ENCODE results near the gene LILRA5. TPM values are rescaled to one million over a fixed set of nuclear protein-coding genes. Genes with fewer than 3 reads are reported as not detected.
"Not testable (repeated sequence)": the region's sequence is repeated elsewhere in the genome, so short reads cannot be mapped to it uniquely, and the experiment has no call there.

LILRA5 gene
- total RNA-seq (1 to 10 TPM in 2 of 7 donors, under 1 TPM in 4, not detected in 1; 0.33 to 4.6 (median 0.62) TPM), polyA plus RNA-seq (1 to 10 TPM in 1 of 2 donors, under 1 TPM in 1; 0.91 to 1.0 TPM)
- long read RNA-seq, donor 1, partial matches to known transcripts = 1 of 5 reads
- long read RNA-seq, donor 1, other reads (novel, unspliced or antisense) = 0 of 5 reads
- long read RNA-seq, donor 2 = 0 reads
- long read RNA-seq, donor 3, partial matches to known transcripts = 0 of 1 reads
- long read RNA-seq, donor 3, other reads (novel, unspliced or antisense) = 0 of 1 reads

DNA sequence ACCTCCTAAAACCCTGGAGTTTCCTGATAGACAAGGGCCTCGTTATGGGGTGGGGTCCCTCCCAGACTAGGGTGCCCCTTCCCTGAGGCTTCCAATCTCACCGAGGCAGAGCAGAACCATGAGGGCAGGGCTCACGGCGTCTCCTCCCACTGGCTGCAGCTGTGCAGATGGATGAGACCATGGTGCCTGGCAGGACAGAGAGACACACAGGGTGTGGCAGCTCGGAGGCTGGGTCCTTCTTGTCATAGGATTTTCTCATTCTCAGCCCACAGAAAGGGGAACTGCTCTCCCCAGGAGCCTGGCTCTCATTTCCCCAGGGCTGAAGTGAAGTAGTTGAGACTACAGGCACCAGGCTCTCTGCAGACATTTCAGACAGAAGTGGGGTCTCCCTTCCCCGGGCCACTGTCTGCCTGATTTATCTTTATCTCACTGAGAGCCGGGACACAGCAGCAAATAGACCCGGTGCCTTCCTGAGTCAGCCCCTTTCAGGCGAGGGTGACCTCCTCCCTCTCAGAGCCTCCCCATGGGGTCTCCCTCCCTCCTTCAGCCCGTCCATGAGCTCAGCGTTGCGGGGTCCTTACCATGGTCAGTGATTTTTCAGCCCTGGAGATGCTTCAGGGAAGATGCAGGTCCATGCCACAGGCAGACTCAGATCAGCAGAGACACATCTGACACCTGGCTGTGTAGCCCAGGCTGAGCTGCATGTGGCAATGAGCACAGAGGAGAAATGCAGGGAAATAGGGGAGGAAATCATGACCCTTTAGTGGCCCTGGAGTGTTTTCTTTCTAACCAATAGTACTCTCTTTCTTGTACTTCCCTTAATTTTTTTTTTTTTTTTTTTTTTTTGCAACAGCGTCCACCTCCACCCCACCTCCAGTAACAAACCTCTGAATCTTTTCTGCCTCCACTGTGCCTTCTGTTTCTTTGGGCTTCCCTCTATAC, at the start of gene LILRA5:
TSS of gene LILRA5 (minus strand) at position 731 of the 942 bp plus-strand sequence. CDS start at position 584, 147 bp downstream.
- Histone ChIP-seq H3K4me3 (no peak within 1 kb of the TSS), H3K4me1 (ENCODE audit: insufficient read depth) (no peaks in the 10 kb centered on the region), H3K36me3 (no peaks in the 10 kb centered on the region), H3K27ac (no peak within 1 kb of the TSS), H3K9me3 (no peaks in the 10 kb centered on the region), H3K27me3 (no peaks in the 10 kb centered on the region)
- DNase-seq = no peak
- WGBS, 3 donors = 44 to 54% (median 53%) methylated on average over 12 to 13 of the region's 13 CpGs
- intact Hi-C loops (cut with DNase I) = no loop called here
- TF ChIP-seq EP300 (IDR thresholded peaks at IDR 0.05) (no peak), CTCF (IDR thresholded peaks at IDR 0.05) (no peak), POLR2A (IDR thresholded peaks at IDR 0.05) (no peak)

DNA sequence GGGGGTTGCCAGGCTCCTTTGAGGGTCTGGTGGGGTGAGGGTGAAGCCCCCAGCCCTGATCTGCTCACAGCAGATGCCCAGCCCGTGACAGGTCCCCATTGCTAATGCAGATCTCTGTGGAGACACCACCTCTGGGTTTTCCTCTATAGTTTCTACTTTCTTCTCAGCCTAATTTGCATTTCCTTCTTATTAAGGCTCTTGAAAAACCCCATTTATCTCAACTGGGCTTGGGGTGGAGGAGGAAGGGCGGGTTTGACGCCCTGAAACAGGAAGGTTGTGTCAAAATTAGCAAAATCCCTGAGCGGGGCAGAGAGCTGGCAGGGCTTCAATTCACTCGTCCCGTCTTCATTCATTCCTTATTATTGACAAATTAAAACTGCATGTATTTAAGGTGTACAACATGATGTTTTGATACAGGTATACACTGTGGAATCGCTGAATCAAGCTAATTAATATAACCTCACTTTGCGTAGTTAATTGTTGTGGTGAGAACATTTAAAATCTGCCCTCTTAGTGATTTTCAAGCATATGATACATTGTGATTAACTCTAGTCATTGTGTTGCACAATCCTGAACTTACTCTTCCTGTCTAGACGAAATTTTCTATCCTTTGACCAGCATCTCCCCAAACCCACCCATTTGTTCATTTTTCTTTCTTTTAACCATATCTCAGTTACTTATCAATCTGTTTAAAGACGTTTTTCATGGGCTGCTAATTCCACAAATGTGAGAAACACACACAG, 48.9 kb upstream of the LILRA5 start:
- H3K27me3 ChIP-seq; H3K27ac ChIP-seq; H3K9me3 ChIP-seq; H3K4me3 ChIP-seq; H3K4me1 ChIP-seq (ENCODE audit: insufficient read depth); H3K36me3 ChIP-seq; intact Hi-C loops (cut with DNase I); DNase-seq: not testable (repeated sequence)
- 48 to 59% (median 52%) methylated on average over 6 to 7 of the region's 10 CpGs for WGBS, 3 donors

DNA sequence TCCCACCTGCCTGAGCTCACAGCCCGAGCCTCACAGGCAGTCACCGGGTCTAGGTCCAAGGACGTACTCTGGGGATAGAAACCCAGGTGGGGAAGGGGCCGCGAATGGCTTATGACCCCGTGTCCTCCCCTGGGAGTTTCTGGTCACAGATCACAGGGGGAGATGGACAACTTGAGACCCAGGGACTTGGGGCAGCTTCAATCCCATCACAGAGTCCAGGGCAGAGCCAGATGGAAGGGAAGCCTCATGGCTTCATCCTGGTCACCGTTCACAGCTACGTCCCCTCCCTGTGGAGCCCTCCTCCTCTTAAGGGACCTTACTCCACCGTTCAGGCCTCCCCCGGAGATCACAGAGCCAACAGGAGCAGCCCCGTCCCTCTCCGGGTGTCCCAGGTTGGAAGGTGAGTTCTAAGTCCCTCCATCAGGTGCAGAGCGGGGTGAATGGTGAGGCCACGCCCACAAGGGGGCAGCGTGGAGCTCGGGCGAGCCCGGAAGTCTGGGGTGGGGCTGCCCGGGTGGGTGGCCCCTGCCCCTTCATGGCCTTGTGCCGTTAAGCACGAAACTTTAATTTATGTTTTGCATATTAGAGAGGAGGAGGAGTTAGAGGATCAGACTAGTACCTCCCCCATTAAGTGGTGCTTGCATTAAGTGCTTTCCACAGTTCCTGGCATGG, 46.3 kb upstream of the LILRA5 start:
- H3K27ac ChIP-seq; H3K4me1 ChIP-seq (ENCODE audit: insufficient read depth); H3K4me3 ChIP-seq; H3K27me3 ChIP-seq; intact Hi-C loops (cut with DNase I); H3K36me3 ChIP-seq; H3K9me3 ChIP-seq; DNase-seq: not testable (repeated sequence)
- WGBS, 3 donors = 22 to 74% (median 27%) methylated on average over 5 to 17 of the region's 21 CpGs

DNA sequence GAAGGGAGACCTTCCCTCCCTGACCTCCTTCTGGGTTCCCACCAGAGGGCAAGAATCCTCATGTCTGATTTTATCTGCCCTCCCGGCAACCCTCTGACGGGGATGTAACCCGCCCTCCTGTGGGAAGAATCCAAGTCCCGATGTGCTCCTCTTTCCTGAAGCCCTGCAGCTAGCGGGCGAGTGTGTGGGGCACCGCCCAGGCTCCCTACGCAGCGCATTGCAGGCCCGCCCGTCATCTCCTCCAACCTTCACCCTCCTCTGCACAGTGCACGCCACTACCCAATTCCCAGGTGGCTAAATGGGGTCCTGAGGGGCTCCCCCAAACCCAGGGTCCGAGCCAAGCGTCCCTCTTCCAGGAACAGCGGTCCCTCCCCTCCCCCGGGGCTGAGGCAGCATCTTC, 44.4 kb upstream of the LILRA5 start:
- TF ChIP-seq POLR2A (IDR thresholded peaks at IDR 0.05) = no peak
- TF ChIP-seq EP300 (IDR thresholded peaks at IDR 0.05) = no peak
- TF ChIP-seq CTCF (IDR thresholded peaks at IDR 0.05) = no peak
- 71 to 80% (median 72%) methylated on average over 16 of the region's 16 CpGs for WGBS, 3 donors
- Histone ChIP-seq H3K36me3 (no peaks in the 10 kb centered on the region), H3K9me3 (no peaks in the 10 kb centered on the region), H3K27ac (no peak overlapping the region), H3K27me3 (no peaks in the 10 kb centered on the region), H3K4me1 (ENCODE audit: insufficient read depth) (no peaks in the 10 kb centered on the region), H3K4me3 (no peak overlapping the region)
- no peak for DNase-seq
- intact Hi-C loops (cut with DNase I) = no loop called here

Measured in ovary (tissue), 10 donors.